ENCODE results near the gene KARS1.

GRCh38 chr16:75617121-75617520 lies 30.3 kb downstream of the KARS1 start:
- TF ChIP-seq EZH2 (IDR thresholded peaks at IDR 0.05; ENCODE audit: insufficient read depth, poor library complexity, severe bottlenecking) = no peak
- no peak for TF ChIP-seq EZH2phosphoT487 (IDR thresholded peaks at IDR 0.05; ENCODE audit: insufficient read depth, low read depth)

All from GM23248 (cell line).